ENCODE results near the gene PIGQ.

PIGQ gene

GRCh38 chr16:534856-535445 lies 34.8 kb upstream of the PIGQ start:
- TF ChIP-seq CTCF (IDR thresholded peaks at IDR 0.05; ENCODE audit: insufficient read depth, low read depth, low read length, missing control alignments): no peak
- no peak for DNase-seq (ENCODE audit: low read depth)
- H3K4me3 ChIP-seq (ENCODE audit: low read depth, low read length): no peak overlapping the region

GRCh38 chr16:535446-536405 lies 34.0 kb upstream of the PIGQ start:
- no peak for TF ChIP-seq CTCF (IDR thresholded peaks at IDR 0.05; ENCODE audit: insufficient read depth, low read depth, low read length, missing control alignments)
- no peak for DNase-seq (ENCODE audit: low read depth)
- H3K4me3 ChIP-seq (ENCODE audit: low read depth, low read length): no peak overlapping the region

DNA sequence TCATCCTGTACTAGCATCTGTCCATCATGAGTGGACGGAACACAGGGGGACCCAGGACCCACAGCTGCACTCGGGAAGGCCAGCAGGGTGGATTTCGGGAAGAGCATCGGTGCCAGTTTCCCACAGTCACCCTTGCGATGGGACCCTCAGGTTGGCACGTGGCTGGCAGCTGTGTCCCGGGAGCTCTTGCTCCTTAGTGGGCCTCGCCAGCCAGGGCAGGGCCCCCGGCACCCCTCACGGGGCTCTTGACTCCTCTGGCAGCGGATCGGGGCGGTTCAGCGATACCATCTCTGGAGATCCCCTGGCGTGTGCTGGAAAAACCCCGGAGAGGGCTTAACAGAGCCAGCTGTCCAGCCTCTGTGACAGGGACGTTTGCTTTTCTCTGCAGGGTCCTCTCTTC lies 33.0 kb upstream of the PIGQ start:
- TF ChIP-seq CTCF (IDR thresholded peaks at IDR 0.05; ENCODE audit: insufficient read depth, low read depth, low read length, missing control alignments): no peak
- DNase-seq (ENCODE audit: low read depth): no peak
- no peak overlapping the region for H3K4me3 ChIP-seq (ENCODE audit: low read depth, low read length)

GRCh38 chr16:537415-538335 lies 32.1 kb upstream of the PIGQ start:
- no peak for DNase-seq (ENCODE audit: low read depth)
- TF ChIP-seq CTCF (IDR thresholded peaks at IDR 0.05; ENCODE audit: insufficient read depth, low read depth, low read length, missing control alignments): no peak
- H3K4me3 ChIP-seq (ENCODE audit: low read depth, low read length): no peak overlapping the region

- no peak overlapping the region for H3K4me3 ChIP-seq (ENCODE audit: low read depth, low read length)
- no peak for DNase-seq (ENCODE audit: low read depth)
- TF ChIP-seq CTCF (IDR thresholded peaks at IDR 0.05; ENCODE audit: insufficient read depth, low read depth, low read length, missing control alignments): no peak
Measured at GRCh38 chr16:539901-540530, 29.8 kb upstream of the PIGQ start.

GRCh38 chr16:540645-541340 lies 29.0 kb upstream of the PIGQ start:
- no peak for DNase-seq (ENCODE audit: low read depth)
- no peak for TF ChIP-seq CTCF (IDR thresholded peaks at IDR 0.05; ENCODE audit: insufficient read depth, low read depth, low read length, missing control alignments)
- H3K4me3 ChIP-seq (ENCODE audit: low read depth, low read length): no peak overlapping the region

All from GM12865 (cell line).